ENCODE measurements around the gene TAC4.

- TF ChIP-seq NPAS2 (CRISPR knock-in tag; IDR thresholded peaks at IDR 0.05; ENCODE audit: borderline replicate concordance) = no peak
- no peak for TF ChIP-seq REST (IDR thresholded peaks at IDR 0.05)
- no peak for TF ChIP-seq HOXB13 (CRISPR knock-in tag; IDR thresholded peaks at IDR 0.05; ENCODE audit: low read depth)
- TF ChIP-seq, protein P1, sequence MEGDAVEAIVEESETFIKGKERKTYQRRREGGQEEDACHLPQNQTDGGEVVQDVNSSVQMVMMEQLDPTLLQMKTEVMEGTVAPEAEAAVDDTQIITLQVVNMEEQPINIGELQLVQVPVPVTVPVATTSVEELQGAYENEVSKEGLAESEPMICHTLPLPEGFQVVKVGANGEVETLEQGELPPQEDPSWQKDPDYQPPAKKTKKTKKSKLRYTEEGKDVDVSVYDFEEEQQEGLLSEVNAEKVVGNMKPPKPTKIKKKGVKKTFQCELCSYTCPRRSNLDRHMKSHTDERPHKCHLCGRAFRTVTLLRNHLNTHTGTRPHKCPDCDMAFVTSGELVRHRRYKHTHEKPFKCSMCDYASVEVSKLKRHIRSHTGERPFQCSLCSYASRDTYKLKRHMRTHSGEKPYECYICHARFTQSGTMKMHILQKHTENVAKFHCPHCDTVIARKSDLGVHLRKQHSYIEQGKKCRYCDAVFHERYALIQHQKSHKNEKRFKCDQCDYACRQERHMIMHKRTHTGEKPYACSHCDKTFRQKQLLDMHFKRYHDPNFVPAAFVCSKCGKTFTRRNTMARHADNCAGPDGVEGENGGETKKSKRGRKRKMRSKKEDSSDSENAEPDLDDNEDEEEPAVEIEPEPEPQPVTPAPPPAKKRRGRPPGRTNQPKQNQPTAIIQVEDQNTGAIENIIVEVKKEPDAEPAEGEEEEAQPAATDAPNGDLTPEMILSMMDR (IDR thresholded peaks at IDR 0.05) = no peak
- no peak for TF ChIP-seq GATA3 (IDR thresholded peaks at IDR 0.05; ENCODE audit: borderline replicate concordance)
- no peak for TF ChIP-seq FOSB (CRISPR knock-in tag; IDR thresholded peaks at IDR 0.05)
- TF ChIP-seq POLR2A (IDR thresholded peaks at IDR 0.05; ENCODE audit: low read length) = no peak
- no peak for TF ChIP-seq HMGXB4 (CRISPR knock-in tag; IDR thresholded peaks at IDR 0.05; ENCODE audit: borderline replicate concordance)
- no peak for TF ChIP-seq RARB (CRISPR knock-in tag; IDR thresholded peaks at IDR 0.05)
- no peak for TF ChIP-seq MAZ (IDR thresholded peaks at IDR 0.05; ENCODE audit: borderline replicate concordance, low read depth, low read length)
- no peak for TF ChIP-seq EHMT2 (IDR thresholded peaks at IDR 0.05; ENCODE audit: low read depth)
- TF ChIP-seq EP300 (IDR thresholded peaks at IDR 0.05) = no peak
- TF ChIP-seq RCOR1 (IDR thresholded peaks at IDR 0.05; ENCODE audit: low read depth, low read length) = no peak
- TF ChIP-seq, protein P2, sequence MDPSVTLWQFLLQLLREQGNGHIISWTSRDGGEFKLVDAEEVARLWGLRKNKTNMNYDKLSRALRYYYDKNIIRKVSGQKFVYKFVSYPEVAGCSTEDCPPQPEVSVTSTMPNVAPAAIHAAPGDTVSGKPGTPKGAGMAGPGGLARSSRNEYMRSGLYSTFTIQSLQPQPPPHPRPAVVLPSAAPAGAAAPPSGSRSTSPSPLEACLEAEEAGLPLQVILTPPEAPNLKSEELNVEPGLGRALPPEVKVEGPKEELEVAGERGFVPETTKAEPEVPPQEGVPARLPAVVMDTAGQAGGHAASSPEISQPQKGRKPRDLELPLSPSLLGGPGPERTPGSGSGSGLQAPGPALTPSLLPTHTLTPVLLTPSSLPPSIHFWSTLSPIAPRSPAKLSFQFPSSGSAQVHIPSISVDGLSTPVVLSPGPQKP (IDR thresholded peaks at IDR 0.05; ENCODE audit: low read depth, low read length) = no peak
These were observed 18.8 kb downstream of the TAC4 start for GRCh38 chr17:49829026-49829425.
